NCI-H187 treated with DMSO at 0.1 percent for 48 hours (cell line): ENCODE data around the gene EXOG.
A peak's percentile ranks its signal among the peaks of the same experiment; 100 is the strongest.

Experiments
- DNase-seq: peaks from one replicate; lab custom pipeline; 2025; lab: John Stamatoyannopoulos, UW

Gene EXOG, protein sequence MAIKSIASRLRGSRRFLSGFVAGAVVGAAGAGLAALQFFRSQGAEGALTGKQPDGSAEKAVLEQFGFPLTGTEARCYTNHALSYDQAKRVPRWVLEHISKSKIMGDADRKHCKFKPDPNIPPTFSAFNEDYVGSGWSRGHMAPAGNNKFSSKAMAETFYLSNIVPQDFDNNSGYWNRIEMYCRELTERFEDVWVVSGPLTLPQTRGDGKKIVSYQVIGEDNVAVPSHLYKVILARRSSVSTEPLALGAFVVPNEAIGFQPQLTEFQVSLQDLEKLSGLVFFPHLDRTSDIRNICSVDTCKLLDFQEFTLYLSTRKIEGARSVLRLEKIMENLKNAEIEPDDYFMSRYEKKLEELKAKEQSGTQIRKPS

DNA sequence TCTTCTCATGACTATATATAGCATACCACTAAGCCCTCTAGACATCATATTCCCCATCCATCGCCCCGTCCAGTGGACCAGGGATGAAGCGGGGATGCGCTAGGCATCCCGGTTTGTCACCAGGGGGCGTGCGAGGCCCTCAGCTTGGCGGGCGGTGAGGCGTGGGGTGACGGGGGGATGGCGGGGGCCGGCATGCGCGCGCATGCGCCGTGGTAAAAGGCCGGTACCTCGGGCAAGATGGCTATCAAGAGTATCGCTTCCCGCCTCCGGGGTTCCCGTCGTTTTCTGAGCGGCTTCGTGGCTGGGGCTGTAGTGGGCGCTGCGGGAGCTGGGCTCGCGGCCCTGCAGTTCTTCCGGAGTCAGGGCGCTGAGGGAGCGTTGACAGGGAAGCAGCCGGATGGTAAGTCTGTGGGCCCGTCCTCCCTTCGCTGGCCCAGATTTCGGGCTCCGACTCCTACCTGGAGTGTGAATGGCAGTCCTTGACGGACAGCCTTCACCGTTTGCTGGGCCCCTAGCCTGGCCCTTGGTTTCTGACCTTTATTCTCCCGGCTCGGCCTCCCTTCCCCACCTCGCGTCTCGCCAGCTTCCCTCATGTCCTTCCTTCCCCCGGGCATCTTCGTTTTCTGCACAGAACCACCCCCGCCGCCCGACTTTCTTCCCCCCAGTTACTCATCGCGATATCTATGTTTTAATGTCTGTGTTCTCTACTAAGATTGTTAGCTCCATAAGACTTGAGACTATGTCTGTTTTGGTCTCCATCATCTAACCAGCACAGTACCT is at the start of gene EXOG:
Gene EXOG, plus strand, starts transcription at position 210 of the 780 bp plus-strand sequence. Its CDS starts 28 bp downstream, at position 238.
- peak; percentile 25 for DNase-seq

DNA sequence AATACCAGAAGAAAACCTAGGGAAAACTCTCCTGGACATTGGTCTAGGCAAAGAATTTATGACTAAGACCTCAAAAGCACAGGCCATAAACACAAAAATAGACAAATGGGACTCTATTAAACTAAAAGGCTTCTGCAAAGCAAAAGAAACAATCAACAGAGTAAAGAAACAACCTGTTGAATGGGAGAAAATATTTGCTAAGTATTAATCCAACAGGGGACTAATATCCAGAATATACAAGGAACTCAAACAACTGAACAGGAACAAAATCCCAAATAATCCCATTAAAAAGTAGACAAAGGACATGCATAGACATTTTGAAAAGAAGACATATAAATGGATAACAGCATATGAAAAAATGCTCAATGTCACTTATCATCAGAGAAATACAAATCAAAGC is 49.3 kb upstream of the EXOG start:
- no peak for DNase-seq

DNA sequence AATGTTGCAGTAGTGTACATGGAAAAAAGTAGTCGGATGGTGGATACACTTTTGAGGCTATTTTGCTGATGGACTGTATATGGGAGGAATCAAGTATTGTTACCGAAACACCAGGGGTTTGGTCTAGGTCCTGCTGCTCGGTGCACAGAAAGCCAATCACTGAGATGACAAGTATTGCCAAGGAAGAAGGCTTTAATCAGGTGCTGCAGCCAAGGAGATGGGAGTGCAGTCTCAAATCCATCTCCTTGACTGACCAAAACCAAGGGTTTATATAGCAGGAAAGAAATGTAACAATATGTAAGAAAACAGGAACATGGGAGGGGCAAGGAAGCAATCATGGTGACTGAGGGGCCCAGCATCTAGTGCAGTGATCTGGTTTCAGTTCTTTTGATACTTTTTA is 45.3 kb upstream of the EXOG start:
- DNase-seq: no peak

DNA sequence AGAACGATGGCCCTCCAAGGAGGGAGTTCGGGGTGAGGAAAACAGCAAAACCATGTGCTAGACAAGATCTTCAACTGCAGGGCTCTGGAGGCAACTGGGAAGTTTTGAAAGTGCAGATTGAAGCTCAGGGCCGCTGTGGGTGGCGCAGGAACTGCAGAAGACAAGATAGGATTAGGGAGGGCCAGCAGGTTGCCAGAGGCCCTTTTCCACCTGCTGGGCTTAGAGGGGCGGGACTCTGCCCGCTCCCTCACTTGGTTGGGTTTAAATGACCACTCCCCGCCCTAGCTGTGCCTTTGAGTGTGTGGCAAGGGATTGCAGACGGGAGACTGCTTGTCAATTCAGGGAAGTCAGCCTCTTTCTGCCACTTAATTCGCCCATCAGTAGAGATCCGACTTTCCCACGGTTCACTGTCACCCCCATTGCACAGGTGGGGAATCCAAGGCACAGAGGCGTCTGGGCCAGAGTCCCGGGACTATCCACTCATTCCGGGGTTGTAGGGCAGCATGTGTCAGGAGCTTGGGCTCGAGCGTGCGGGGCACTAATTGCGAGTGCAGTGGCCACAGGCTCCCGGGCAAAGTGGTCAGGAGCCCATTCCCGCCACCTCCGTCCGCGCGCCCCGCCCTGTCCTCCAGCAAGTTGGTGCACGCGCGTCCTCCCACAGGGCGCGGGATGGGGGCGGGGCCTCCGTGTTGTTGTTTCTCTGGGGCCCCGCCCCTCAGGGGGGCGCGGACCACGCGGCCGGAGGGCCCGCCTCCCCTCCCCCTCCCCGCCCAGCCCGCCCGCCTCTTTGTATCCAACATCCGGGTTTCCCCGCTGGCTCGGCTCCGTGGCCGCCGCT is 42.8 kb upstream of the EXOG start, which contains the start of gene ACVR2B:
Gene ACVR2B, plus strand, starts transcription at position 816 of the 838 bp plus-strand sequence. CDS start 433 bp downstream, outside the sequence.
- DNase-seq: peak; percentile 8

DNA sequence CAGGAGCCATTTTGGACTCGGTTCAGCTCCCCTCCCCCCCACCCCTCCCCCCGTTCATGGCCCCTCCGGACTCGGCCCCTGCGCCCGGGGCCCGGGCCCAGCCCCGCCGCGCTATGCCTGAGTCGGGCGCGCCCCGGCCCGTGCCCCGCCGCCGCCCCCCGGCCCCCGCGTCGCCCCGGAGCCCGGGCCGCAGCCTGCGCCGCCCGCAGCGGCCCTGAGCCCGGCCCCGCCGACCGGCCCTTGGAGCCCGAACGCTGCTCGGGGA is 42.3 kb upstream of the EXOG start:
- no peak for DNase-seq

DNA sequence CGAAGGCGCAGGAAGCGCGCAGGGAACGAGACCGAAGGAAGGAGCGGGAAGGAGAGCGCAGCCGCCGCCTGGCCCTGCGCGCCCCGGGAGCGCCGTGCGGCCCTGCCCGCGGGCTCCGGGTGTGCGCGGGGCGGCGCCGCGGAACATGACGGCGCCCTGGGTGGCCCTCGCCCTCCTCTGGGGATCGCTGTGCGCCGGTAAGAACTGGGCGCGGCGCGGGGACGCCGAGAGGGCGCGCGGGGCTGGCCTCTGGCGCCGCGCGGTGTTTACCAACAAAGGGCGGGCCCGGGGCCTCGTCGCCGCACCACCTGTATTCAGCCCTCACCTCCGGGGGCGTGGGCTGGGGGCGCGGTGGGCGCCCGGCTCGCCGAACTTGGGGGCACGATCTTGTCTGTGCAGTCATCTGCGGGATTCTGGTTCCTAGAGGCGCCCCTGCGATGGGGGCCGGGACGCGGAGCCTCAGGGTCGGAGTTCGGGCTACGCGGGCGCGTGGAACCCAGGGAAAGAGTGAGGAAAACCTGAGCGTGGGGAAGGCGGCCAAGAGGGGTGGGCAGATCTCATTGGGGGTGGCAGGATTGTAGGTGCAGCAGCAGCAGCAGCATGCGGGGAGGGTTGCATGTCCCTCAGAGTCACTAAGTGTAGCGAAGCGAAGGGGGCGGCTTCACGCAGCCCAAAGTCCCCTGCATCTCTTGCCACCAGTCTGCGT is 41.8 kb upstream of the EXOG start:
- DNase-seq: no peak

DNA sequence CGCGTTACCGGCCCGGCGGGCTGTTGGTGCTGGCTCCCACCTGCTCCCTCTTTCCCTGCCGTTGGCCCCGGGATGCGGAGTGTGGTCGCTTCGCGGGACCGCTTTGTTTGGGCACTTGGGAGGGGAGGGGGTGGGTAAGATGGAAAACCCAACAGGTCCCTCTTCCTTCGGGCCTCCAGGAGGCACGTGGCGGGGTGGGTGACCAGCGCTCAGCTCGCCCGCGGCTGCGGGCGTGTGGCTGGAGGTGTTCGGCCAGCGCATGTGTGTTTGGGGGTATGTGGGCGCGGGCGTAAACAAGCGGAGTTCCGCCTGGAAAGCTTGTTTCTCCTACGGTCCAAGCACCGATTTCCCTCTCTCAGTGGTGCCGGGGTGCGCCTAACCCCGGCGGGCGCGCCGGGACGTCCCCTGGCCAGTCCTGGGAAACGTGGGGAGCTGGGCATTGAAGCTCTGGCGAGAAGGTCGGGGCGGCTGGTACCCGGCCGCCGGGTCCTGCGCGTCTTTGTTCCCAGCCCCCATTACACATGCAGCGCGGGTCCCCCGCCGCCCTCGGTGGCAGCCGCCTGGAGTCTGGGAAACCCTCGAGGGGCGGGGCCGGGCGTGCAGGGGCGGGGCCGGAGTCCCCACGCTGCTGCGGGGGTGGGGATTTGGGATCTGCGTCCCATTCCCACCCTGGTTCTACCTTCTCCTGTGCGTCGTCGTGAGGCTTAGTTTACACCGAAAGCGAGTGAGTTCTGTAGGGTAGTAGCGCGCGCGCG is 41.1 kb upstream of the EXOG start:
- no peak for DNase-seq

DNA sequence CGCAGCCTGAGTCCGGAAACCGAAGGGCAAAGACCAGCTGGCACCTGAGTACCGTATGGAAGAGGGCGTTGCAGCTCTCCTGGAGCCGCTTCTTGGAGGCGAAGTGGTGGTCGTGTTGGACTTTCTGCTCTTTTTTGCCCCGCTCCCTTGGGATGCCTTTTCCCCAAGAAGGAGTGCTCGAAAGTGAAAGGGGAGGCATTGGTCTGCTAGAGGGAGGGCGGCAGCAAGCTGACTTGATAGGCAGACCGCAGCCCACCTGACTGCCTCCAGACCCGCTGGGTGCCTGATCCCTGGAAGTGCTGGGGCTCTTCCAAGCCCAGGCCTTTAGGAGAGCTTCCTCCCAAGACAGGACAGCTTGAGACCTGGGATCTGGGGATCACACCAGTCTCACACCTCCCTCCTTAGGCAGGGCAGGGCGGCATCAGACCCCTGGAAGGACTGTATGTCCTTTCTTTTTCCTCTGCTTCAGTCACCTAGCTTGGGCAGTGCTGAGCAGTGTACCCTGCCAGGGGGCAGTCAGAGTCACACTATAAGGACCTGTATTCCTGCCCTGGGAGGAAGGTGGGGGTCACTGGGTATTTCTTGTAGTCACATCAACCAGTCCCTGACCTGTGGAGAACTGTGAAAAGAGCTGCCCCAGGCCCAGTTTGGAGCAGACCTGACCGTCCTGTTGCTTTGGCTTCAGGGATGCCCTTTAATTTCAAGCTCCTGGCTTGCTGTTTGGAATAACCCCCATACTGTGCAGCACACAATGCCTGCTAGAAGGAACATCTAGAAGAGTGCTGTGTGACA is 40.3 kb upstream of the EXOG start:
- DNase-seq: no peak

DNA sequence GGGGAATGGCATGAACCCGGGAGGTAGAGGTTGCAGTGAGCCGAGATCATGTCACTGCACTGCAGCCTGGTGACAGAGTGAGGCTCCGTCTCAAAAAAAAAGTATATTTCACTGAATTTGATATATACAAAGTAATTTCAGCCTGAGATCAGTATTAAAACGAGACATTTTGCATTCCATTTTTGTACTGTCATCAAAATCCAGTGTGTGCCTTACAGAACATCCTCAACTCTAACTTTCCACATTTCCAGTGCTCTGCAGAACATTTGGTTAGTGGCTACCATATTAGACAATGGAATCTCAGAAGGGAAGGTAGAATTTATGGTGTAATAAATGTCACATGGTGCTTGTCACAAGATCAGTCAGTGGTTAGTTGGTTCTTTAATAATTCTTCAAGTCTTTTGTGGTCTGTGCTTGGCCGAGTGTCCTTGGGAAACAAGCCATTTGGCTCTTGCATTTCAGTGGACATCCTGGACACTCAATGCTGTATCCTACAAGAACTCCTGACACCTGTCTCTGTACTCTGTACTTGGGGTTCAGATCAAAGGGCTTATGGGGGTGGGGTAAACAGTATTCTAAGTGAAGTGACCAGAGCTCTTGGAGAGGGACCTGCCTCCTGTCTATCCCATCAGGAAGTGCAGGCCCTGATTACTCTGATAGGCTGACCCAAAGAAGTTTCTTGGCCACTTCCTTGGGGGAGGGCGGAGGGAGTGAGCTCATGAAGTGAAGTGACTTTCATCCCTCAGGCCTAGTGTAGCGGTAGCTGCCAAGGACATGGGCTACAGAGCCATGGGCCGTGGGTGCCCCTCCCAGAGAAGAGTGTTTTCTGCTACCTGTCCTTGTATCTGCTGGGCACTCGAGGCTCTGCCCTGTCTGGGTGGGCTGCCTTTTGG is 38.8 kb upstream of the EXOG start:
- no peak for DNase-seq

DNA sequence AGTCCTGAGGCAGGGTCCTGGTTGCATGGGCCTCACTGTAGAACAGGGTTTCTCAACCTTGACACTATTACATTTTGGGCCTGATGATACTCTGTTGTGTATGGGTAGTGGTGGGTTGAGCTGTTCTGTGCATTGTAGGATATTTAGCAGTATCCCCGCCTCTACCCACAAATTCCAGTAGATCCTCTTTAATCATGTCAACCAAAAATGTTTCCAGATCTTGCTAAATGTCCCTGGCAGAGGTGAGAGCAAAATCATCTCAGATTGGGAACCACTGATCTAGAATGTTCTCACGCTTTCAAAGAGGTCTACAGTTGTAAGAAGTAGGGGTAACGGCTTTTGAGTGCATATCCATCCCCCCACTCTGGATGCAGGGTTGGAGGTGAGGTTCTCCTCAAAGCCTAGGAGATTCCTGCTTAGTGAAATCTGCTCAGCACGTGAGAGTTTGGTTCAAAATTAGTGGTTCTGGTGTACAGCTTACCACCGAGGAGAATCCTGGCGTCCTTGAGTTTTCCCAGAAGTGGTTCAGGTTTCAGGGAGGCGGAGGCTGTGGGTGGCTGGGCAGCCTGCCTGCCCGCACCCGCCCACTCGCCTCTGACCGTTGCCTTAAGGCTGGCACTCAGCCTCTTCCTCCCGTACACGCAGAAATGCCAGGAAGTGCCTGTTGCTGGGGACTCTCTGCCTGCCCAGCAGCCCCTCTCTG is 37.2 kb upstream of the EXOG start:
- no peak for DNase-seq

DNA sequence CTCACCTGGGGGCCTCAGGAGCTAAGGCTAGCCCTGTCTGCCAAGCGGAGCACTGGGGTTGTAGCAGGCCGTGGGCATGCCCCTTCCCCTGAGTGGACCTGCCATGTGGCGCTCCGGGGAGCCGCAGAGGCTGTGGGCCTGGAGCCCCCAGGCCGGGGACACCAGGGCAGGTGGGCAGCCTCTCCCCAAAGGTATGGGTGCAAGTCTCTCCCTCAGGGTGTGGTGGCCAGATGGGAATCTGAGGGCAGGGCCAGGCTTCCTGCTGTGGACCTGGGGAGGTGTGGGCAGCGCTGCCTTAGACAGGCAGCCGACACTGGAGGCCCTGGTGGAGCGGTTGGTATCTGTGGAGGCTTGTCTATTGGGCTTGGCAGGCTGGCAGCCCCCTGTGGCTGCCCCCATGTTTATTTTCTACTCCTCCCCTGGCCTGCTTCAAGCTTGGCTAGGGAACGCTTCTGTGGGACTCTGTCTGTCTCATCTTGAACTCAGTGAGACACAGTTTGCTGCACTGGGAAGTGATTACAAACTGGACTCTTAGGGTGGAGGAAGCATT is 36.6 kb upstream of the EXOG start:
- DNase-seq: no peak

DNA sequence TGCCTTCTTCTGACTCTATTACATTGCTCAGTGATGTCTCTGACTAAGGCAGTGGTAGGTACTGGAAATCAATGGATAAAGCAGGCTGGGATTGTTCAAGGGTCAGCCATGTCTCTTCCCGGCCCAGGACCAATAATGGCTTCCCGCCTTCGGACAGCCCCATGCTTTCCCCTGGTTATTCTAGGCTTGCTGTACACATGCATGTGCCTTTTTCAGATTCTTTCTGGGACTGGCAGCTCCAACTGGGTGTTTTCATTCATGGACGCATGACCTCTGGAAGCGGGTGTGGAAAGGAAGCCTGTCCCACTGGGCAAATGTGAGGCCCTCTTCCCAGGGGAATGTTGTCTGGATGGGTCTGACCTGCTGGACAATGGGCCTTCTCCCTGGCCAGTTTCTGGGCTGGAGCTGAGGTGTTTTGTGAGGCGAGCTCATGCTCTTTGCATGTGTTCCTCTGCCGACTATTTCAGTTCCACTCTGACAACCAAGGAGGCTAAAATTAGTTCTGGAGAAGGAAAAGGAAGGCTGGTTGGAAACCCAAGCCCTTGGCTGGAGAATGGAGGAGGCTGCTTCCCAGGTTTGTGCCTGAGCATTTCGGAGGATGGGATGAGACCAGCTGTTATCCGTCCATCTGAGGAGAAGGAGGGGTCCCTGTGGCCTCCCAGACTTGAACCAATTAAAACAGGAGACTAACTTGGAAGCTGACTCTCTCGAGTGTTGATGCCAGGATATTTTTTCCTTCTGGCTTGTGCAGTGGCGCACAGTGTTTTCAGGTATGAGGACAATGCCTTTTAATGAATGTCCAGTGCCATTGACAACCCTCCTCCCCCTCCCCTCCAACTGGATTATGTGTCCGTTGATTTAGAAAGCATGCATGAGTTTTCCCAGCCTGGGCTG is 35.5 kb upstream of the EXOG start:
- no peak for DNase-seq

DNA sequence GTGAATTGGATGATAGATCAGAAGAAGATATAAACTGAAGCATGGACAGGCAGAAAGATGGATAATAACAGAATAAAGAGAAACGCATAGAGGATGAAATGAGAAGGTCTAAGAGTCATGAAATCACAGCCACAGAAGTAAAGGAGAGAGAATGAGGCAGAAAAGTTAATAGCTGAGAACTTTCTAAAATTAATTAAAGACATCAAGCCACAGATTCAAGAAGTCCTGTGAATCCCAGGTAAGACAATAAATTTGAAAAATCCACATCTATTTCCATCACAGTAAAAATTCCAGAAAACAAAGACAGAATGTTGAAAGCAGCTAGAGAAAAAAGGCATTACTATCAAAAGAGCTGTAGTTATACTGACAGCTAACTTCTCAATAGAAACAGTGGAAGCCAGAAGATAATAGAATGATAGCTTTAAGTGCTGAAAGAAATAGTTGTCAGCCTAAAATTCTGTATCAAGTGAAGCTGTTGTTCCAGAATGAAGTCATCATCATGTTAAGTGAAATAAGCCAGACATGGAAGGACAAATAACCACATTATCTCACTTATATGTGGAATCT is 30.5 kb upstream of the EXOG start:
- no peak for DNase-seq

DNA sequence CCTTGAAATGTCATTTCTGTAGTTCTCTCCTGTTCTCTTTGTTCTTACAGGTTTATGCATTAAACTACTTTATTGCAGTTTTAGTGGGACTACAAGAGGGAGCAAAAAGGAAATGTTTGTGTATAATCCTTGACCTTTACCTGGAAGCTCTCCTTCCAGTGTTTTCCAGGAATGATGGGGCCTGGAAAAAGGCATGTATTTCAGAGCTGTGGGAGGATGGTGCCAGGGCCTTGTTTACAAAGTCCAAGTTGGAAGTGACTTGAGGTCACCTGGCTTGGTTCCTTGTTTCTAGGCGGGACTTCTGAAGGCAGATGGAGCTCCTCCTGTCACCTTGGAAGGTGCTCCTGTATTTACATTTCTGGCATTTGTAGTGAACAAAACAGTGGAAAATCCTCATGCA is 27.4 kb upstream of the EXOG start:
- DNase-seq: no peak

DNA sequence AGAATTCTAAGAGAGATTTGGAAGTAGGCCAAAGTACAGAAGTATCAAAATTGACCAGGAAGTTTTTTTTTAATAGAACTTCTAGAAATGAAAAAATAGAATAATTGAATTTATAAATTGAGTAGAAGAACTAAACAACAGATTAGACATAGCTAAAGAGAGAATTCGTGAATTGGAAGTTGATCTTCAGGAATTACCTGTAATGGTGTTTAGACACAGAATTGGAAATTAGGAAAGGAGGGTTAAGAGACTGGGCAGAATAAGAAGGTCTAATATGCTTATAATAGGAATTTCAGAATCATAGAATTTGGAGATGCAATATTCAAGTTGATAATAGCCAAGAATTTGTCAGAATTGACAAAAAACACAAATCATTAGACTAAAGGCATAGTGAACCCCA is 26.3 kb upstream of the EXOG start:
- no peak for DNase-seq

DNA sequence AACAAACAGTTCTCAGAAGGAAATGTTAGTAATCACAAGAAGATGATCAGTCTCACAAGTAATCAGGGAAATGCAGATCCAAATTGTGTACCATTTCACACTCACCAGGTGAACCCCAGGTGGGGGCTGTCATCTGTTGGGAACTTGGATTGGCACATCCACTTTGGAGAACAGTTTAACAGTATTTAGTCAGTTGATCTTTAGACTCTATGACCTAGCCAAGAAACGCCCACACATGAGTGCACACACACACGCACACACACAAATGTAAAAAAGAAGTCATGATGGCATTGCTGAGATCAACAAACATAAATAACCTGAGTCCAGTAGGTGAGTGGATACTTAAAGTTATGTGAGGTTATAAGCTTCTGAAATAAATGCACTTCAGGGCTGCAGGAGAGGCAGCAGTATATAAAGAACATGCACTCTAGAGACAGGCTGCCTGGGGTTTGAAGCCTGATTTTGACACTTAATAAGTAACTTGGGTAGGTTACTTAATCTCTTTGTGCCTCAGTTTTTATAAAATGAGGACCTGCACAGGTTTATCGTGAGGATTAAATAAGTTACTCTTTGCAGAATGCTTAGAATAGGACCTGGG is 24.8 kb upstream of the EXOG start:
- no peak for DNase-seq

DNA sequence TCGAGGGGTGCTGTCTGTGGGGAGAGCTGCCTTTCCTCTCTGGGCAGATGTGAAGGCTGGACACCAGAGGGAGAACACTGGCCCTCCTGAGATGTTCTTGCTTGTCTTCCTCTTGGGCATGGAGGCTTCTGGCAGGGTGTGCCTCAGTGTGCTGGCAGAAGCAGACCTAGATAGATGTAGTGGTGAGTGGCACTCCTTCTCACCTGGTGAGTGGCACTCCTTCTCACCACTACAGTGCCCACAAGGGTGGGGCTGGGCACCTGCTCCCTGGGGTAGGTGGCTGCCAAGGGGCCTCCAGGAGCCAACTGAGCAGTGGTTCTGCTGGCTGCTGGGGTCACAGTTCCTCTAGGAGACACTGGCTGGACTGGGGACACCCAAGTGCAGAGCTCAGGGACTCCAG is 23.8 kb upstream of the EXOG start:
- no peak for DNase-seq
